Fibroblast of the aortic adventitia (primary cell): ENCODE measurements around the gene EPB41L2. TPM values are rescaled to one million over a fixed set of nuclear protein-coding genes. Genes with fewer than 3 reads are reported as not detected.

Experiments
- DNase-seq: peaks from one replicate; pipeline ENCODE4 v3.0.0-alpha.2; 2010; ENCODE audit warnings: low read depth
- H3K4me3 ChIP-seq: 2 replicates; pipeline ENCODE4 v1.5.1; 2011; ENCODE audit warnings: low read depth, mild to moderate bottlenecking, control low read depth, low read length, moderate library complexity
- total RNA-seq: library from RNA; depleted of rRNA; stranded (reverse); fragments of >200 nt; gene quantifications from 2 replicates; pipeline ENCODE4 v1.2.3, GENCODE V29; 2012; ENCODE audit warnings: low replicate concordance
- TF ChIP-seq, protein P1 (sequence below): IDR thresholded peaks from 2 replicates; pipeline ENCODE4 v1.5.1; 2011; ENCODE audit warnings: mild to moderate bottlenecking, low read length, control low read depth, inconsistent platforms; ENCODE audit not compliant: insufficient read depth

Gene EPB41L2
- total RNA-seq, 1 donor: 117 TPM

DNA sequence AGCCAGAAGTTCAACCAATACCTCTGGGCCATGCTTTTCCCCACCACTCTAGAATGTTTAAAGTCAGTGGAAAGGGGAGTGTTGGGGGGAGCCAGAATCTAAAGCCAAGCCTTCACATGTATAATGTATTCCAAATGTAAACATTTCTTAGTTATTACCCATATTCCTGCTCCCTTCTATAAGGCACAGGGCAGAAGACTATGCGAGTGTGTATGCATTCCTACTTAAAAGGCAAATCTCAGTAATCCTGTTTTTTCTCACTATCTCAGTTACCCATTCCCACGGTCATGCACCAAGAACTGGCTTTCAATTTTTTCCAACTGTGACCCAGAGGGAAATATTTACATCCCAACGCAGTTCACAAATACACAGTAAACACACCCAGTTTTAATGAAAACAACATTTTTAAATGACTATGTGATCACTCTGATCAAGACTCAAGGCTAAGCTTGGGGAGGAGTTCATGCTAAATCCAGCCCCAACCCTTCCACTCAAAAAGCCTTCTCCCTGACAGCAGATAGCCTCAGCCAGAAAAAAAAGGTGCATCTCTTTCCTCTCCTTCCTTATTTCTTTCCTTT lies 57.5 kb downstream of the EPB41L2 start:
- no peak for DNase-seq
- TF ChIP-seq, protein P1, sequence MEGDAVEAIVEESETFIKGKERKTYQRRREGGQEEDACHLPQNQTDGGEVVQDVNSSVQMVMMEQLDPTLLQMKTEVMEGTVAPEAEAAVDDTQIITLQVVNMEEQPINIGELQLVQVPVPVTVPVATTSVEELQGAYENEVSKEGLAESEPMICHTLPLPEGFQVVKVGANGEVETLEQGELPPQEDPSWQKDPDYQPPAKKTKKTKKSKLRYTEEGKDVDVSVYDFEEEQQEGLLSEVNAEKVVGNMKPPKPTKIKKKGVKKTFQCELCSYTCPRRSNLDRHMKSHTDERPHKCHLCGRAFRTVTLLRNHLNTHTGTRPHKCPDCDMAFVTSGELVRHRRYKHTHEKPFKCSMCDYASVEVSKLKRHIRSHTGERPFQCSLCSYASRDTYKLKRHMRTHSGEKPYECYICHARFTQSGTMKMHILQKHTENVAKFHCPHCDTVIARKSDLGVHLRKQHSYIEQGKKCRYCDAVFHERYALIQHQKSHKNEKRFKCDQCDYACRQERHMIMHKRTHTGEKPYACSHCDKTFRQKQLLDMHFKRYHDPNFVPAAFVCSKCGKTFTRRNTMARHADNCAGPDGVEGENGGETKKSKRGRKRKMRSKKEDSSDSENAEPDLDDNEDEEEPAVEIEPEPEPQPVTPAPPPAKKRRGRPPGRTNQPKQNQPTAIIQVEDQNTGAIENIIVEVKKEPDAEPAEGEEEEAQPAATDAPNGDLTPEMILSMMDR: no peak
- no peak overlapping the region for H3K4me3 ChIP-seq

DNA sequence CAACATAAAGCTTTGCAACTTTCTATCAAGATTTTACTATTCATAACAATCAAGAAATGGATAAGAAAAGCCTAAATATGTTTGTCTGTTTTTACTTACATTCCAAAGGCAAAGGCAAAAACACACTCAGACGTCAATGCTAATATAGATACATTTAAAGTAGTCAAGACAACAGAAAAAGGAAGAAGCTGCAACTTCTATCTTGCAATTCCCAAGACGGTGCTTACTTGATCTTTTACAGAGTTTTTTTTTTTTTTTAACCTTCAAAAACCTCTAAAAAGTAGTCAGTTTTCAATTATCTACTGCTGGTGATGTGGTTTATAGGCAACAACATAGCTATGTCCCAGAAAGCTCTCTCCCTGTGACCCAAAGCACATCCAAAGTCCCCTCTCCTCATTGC lies 58.1 kb downstream of the EPB41L2 start:
- H3K4me3 ChIP-seq: no peak overlapping the region
- no peak for DNase-seq
- TF ChIP-seq, protein P1: no peak

DNA sequence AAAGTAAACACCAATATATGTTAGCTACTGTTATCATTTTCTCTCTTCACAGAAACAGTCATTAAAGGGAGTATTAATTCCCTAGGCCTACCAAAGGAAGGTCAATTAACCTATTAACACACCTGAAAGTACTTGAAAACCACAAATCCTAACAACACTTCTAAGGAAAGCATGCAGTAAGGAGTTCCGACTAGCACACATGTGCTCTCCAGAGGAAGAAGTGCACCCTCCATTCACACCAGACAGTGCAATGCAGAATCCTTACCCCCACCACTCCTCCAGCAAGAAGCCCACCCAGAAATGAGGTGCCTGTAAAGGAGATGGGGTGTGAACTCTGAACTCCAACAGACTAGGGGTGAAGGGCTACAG lies 58.7 kb downstream of the EPB41L2 start:
- TF ChIP-seq, protein P1: no peak
- H3K4me3 ChIP-seq: no peak overlapping the region
- DNase-seq: no peak

DNA sequence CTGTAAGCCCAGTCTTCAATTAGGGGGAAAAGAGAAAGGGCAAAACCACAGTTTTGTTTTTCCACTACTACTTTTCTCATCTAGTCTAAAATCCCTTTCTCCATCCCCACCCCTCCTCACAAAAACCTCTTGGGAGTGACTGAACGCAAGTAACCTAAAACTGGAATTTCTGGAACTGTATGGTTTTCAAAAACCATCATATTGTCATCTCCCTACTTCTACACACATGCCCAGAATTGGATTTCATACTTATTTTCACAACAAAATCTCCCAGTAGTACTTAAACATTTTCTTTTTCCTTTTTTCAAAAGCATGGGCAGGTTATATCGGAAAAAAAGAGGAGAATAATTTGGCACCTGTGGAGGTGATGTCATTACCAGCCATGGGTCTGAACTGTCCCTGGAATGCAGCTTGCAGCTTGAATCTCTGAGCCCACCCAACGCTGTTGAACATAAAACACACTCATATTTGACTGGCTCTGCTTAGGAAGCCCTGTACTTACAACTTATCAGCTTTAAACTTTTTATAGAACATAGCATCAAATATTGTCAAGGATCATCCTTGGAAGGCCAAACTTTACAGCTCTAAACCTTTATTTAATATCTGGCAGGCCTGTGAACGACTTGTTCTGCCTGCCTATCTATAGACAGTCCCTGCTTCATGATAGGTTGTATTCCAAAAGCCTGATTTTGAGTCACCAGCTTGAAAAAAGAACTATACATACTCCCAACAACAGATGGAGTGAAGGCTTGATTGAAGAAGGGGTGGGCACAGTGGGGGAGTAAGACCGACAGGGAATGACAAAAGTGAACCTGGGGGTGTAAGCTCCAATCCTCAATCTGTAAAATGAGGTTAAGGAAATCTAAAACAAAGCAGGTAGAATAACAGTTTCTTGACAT lies 59.3 kb downstream of the EPB41L2 start:
- H3K4me3 ChIP-seq: no peak overlapping the region
- TF ChIP-seq, protein P1: no peak
- DNase-seq: no peak

DNA sequence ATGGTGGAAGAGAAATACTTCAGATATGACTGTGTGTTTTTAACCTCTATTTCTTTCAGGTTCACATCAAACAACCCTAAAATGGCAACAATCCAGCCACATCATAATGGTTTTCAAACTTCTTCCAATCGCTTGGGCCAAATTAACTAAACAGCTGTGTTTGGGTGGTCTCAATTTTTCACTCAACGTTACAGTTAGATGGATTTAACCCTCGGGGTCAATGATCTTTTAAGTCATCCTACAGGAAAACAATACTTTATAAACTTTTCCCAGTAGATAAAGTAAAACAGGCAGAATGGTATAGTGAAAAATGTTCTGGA lies 60.4 kb downstream of the EPB41L2 start:
- TF ChIP-seq, protein P1: no peak
- no peak for DNase-seq
- no peak overlapping the region for H3K4me3 ChIP-seq

DNA sequence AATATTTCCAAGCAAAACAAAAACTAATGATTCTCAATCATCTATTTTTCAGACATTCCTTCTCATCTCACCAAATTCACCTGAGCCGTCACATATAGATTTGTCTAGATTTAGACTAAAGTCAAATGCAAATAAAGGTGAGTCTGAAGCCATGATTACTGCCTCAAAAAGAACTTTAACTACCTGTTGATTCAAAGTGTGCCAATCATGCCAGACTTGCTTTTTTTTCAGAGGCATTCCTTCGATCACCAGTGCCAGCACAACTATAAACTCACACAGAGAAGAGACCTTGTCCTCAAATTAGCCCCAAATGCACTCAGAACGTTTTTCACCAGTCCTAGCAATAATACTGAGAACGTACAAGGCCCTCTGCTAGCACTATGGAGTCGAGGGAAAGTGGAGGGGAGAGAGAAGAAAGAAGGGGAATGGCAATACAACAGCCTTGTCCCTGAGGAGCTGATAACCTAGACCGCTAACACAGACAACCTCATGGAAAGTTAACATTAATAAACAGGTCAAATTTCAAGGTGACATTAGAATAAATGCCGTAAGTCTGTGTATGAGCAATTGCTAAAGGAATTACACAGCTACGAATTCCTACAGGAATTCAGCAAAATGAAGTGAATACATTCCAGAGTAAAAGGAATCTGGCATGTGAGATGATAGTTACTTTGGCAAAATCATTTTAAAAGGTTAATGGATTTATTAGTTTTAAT lies 60.9 kb downstream of the EPB41L2 start:
- peak; percentile 59 for DNase-seq
- TF ChIP-seq, protein P1: no peak
- no peak overlapping the region for H3K4me3 ChIP-seq
